ENCODE results near the gene JMJD1C.

DNA sequence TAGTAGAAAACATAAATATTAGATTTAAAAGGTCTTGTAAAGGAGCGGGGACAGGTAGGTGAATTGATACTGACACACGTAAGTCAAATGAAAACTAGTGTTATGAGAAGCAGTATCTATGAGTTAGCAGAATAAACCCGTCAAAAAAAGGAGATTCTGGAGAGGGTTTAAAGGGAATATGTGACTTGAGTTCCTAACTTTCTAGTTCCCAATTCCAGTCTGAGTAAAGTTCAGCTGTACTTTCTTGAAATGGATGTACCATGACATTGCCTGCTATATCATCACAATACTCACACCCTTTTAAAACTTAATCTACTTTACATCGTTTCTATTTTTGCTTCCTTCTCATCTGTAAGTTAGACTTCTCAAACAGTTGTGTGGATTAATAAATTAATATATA lies 210.5 kb downstream of the JMJD1C start:
- TF ChIP-seq CTCF (IDR thresholded peaks at IDR 0.05) (no peak), POLR2A (IDR thresholded peaks at IDR 0.05) (no peak)
